Activated CD4-positive, alpha-beta T cell treated with anti-CD3 and anti-CD28 coated beads, Interleukin-2, amount 50 U/mL, for 24 hours (primary cell): ENCODE data around the gene RBMS3.
"Not testable (repeated sequence)": the region's sequence is repeated elsewhere in the genome, so short reads cannot be mapped to it uniquely, and the experiment has no call there.

ENCODE experiments used
- DNase-seq, 2 donors: peaks; one replicate each; pipeline ENCODE4 v3.0.0-alpha.2; 2020; ENCODE audit warnings: low read depth in 1 of 2, low spot score in 1 of 2

RBMS3 gene

GRCh38 chr3:29382409-29382808 is 101.5 kb downstream of the RBMS3 start:
- DNase-seq = no peak

- DNase-seq = no peak
Measured at GRCh38 chr3:29382845-29383244, 102.0 kb downstream of the RBMS3 start.

- no peak for DNase-seq
Measured at GRCh38 chr3:29384640-29385039, 103.8 kb downstream of the RBMS3 start.

- no peak for DNase-seq
Measured at GRCh38 chr3:29385046-29385830, 104.4 kb downstream of the RBMS3 start.

GRCh38 chr3:29389362-29389761 is 108.5 kb downstream of the RBMS3 start:
- no peak for DNase-seq

- DNase-seq = no peak
Measured at GRCh38 chr3:29392625-29393388, 111.9 kb downstream of the RBMS3 start.

- not testable (repeated sequence) for DNase-seq
Measured at GRCh38 chr3:29393946-29394345, 113.1 kb downstream of the RBMS3 start.

GRCh38 chr3:29397406-29397805 is 116.5 kb downstream of the RBMS3 start:
- DNase-seq = no peak

- no peak for DNase-seq
Measured at GRCh38 chr3:29398787-29399186, 117.9 kb downstream of the RBMS3 start.

GRCh38 chr3:29406291-29406832 is 125.5 kb downstream of the RBMS3 start:
- no peak for DNase-seq

- DNase-seq = no peak
Measured at GRCh38 chr3:29408676-29409075, 127.8 kb downstream of the RBMS3 start.

GRCh38 chr3:29409409-29409808 is 128.5 kb downstream of the RBMS3 start:
- no peak for DNase-seq

- no peak for DNase-seq
Measured at GRCh38 chr3:29410220-29410619, 129.3 kb downstream of the RBMS3 start.

GRCh38 chr3:29410660-29411405 is 130.0 kb downstream of the RBMS3 start:
- no peak for DNase-seq

GRCh38 chr3:29412110-29412509 is 131.2 kb downstream of the RBMS3 start:
- no peak for DNase-seq

- DNase-seq = no peak
Measured at GRCh38 chr3:29414468-29415224, 133.8 kb downstream of the RBMS3 start.

- no peak for DNase-seq
Measured at GRCh38 chr3:29415482-29416223, 134.8 kb downstream of the RBMS3 start.

GRCh38 chr3:29416514-29416913 is 135.6 kb downstream of the RBMS3 start:
- no peak for DNase-seq

GRCh38 chr3:29420106-29420505 is 139.2 kb downstream of the RBMS3 start:
- DNase-seq = no peak
